DND-41 (cell line): ENCODE results near the gene C1orf56.

ENCODE experiments used
- ATAC-seq: fragments of 200-7000 bp; cut with Tn5 transposase; 3 replicates; pipeline ENCODE4 v1.9.1; 2021; ENCODE audit warnings: low read depth; ENCODE audit not compliant: insufficient read depth
- DNase-seq: peaks from one replicate; pipeline ENCODE4 v3.0.0-alpha.2; 2020
- H2AFZ ChIP-seq: 2 replicates; pipeline ENCODE4 v1.6.0; 2012; ENCODE audit warnings: low read depth, low read length
- H3K27ac ChIP-seq: 2 replicates; pipeline ENCODE4 v1.5.1; 2012; ENCODE audit warnings: low read length, inconsistent platforms
- H3K27me3 ChIP-seq: fragments of 200-600 bp; sonication (generic); 2 replicates; pipeline ENCODE4 v1.6.0; 2012; ENCODE audit warnings: low read length, mild to moderate bottlenecking, inconsistent platforms; ENCODE audit not compliant: insufficient read depth, poor library complexity
- H3K36me3 ChIP-seq: 2 replicates; pipeline ENCODE4 v1.5.1; 2012; ENCODE audit warnings: low read length, inconsistent platforms; ENCODE audit not compliant: insufficient read depth
- H3K4me1 ChIP-seq: 2 replicates; pipeline ENCODE4 v1.5.1; 2012; ENCODE audit warnings: mild to moderate bottlenecking, low read length; ENCODE audit not compliant: insufficient read depth
- H3K4me2 ChIP-seq: 2 replicates; pipeline ENCODE4 v1.6.0; 2012; ENCODE audit warnings: mild to moderate bottlenecking, moderate library complexity, low read length, inconsistent platforms; ENCODE audit not compliant: insufficient read depth
- H3K4me3 ChIP-seq, 2 experiments: fragments of 200-600 bp in 1 of 2; shearing (Covaris generic) in 1 of 2; 2 replicates each; pipeline ENCODE4 v1.5.1; 2012 to 2016; ENCODE audit warnings: inconsistent platforms in 2 of 2, low read length in 2 of 2, mild to moderate bottlenecking in 2 of 2, low read depth in 1 of 2, moderate library complexity in 1 of 2
- H3K79me2 ChIP-seq: 2 replicates; pipeline ENCODE4 v1.6.0; 2012; ENCODE audit warnings: low read length, inconsistent platforms; ENCODE audit not compliant: insufficient read depth
- H3K9ac ChIP-seq: 2 replicates; pipeline ENCODE4 v1.6.0; 2012; ENCODE audit warnings: low read depth, mild to moderate bottlenecking, inconsistent platforms, low read length, moderate library complexity
- H3K9me3 ChIP-seq: 2 replicates; pipeline ENCODE4 v1.5.1; 2012; ENCODE audit warnings: low read length, moderate library complexity, mild to moderate bottlenecking, inconsistent platforms; ENCODE audit not compliant: insufficient read depth, severe bottlenecking
- H4K20me1 ChIP-seq: 2 replicates; pipeline ENCODE4 v1.6.0; 2012; ENCODE audit warnings: low read length; ENCODE audit not compliant: insufficient read depth
- EZH2 ChIP-seq: IDR thresholded peaks from 3 replicates; pipeline ENCODE4 v1.6.1; 2012; ENCODE audit warnings: borderline replicate concordance, low read depth, mild to moderate bottlenecking, moderate library complexity, low read length, inconsistent platforms; ENCODE audit not compliant: severe bottlenecking
- TF ChIP-seq, protein P1 (sequence below): IDR thresholded peaks from 2 replicates; pipeline ENCODE4 v1.5.1; 2012; ENCODE audit warnings: borderline replicate concordance, low read length, moderate library complexity, mild to moderate bottlenecking; ENCODE audit not compliant: poor library complexity, severe bottlenecking; ENCODE audit errors: extremely low read depth

C1orf56 gene

DNA sequence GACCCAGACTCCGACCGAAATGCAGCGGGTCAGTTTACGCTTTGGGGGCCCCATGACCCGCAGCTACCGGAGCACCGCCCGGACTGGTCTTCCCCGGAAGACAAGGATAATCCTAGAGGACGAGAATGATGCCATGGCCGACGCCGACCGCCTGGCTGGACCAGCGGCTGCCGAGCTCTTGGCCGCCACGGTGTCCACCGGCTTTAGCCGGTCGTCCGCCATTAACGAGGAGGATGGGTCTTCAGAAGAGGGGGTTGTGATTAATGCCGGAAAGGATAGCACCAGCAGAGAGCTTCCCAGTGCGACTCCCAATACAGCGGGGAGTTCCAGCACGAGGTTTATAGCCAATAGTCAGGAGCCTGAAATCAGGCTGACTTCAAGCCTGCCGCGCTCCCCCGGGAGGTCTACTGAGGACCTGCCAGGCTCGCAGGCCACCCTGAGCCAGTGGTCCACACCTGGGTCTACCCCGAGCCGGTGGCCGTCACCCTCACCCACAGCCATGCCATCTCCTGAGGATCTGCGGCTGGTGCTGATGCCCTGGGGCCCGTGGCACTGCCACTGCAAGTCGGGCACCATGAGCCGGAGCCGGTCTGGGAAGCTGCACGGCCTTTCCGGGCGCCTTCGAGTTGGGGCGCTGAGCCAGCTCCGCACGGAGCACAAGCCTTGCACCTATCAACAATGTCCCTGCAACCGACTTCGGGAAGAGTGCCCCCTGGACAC is 534 bp downstream of the C1orf56 start:
- Histone ChIP-seq H3K79me2 (no peaks in the 10 kb centered on the region), H2AFZ (peak overlapping the region; percentile 82), H3K36me3 (peaks cover 17% of the 10 kb centered on the region), H3K4me2 (peak overlapping the region; percentile 76), H3K27me3 (no peaks in the 10 kb centered on the region), H4K20me1 (no peaks in the 10 kb centered on the region), H3K4me1 (peaks cover 18% of the 10 kb centered on the region), H3K9me3 (no peaks in the 10 kb centered on the region), H3K4me3 (peak overlapping the region; percentile 21 to 57; a peak in 3 of 4 replicates), H3K9ac (peak overlapping the region; percentile 61), H3K27ac (peak overlapping the region; percentile 55)
- ATAC-seq (peak; percentile 33), DNase-seq (peak; percentile 44)
- no peak for TF ChIP-seq EZH2
- TF ChIP-seq, protein P1, sequence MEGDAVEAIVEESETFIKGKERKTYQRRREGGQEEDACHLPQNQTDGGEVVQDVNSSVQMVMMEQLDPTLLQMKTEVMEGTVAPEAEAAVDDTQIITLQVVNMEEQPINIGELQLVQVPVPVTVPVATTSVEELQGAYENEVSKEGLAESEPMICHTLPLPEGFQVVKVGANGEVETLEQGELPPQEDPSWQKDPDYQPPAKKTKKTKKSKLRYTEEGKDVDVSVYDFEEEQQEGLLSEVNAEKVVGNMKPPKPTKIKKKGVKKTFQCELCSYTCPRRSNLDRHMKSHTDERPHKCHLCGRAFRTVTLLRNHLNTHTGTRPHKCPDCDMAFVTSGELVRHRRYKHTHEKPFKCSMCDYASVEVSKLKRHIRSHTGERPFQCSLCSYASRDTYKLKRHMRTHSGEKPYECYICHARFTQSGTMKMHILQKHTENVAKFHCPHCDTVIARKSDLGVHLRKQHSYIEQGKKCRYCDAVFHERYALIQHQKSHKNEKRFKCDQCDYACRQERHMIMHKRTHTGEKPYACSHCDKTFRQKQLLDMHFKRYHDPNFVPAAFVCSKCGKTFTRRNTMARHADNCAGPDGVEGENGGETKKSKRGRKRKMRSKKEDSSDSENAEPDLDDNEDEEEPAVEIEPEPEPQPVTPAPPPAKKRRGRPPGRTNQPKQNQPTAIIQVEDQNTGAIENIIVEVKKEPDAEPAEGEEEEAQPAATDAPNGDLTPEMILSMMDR: no peak

- Histone ChIP-seq H3K4me3 (no peak overlapping the region; a peak in 1 of 4 replicates), H3K4me2 (peak overlapping the region; percentile 76), H3K9me3 (no peaks in the 10 kb centered on the region), H3K36me3 (peaks cover 23% of the 10 kb centered on the region), H3K4me1 (peaks cover 18% of the 10 kb centered on the region), H3K9ac (no peak overlapping the region), H3K27me3 (no peaks in the 10 kb centered on the region), H3K79me2 (no peaks in the 10 kb centered on the region), H3K27ac (no peak overlapping the region), H4K20me1 (no peaks in the 10 kb centered on the region), H2AFZ (no peak overlapping the region)
- ATAC-seq (peak; percentile 63; the same call in 2 of the 3 replicates), DNase-seq (no peak)
- TF ChIP-seq EZH2: no peak
- TF ChIP-seq, protein P1: peak; percentile 50
Measured at GRCh38 chr1:151048645-151049032, 1.1 kb downstream of the C1orf56 start.

DNA sequence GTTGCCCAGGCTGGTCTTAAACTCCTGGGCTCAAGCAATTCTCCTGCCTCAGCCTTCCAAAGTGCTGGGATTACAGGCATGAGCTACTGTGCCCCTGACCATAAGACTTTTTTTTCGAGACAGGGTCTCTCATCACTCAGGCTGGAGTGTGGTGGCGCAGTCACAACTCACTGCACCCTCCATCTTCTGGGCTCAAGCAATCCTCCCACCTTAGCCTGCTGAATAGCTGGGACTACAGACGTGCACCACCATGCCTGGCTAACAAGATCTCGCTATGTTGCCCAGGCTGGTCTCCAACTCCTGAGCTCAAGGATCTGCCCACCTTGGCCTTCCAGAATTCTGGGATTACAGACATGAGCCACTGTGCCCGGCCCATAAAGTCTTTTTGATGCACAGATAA is 1.9 kb downstream of the C1orf56 start:
- H2AFZ ChIP-seq: no peak overlapping the region
- H3K4me2 ChIP-seq: no peak overlapping the region
- ATAC-seq (no peak), DNase-seq (no peak)
- no peak for TF ChIP-seq EZH2
- TF ChIP-seq, protein P1: no peak
- no peaks in the 10 kb centered on the region for H3K79me2 ChIP-seq
- no peak overlapping the region for H3K9ac ChIP-seq
- no peak overlapping the region for H3K27ac ChIP-seq
- no peak overlapping the region for H3K4me3 ChIP-seq
- H3K9me3 ChIP-seq: no peaks in the 10 kb centered on the region
- H3K4me1 ChIP-seq: peaks cover 18% of the 10 kb centered on the region
- H4K20me1 ChIP-seq: no peaks in the 10 kb centered on the region
- H3K36me3 ChIP-seq: peaks cover 31% of the 10 kb centered on the region
- H3K27me3 ChIP-seq: no peaks in the 10 kb centered on the region
